Activated gamma-delta T cell treated with Interleukin-2 at 50 U/mL for 16 hours (primary cell): ENCODE data around the gene CDR2L.
A peak's percentile ranks its signal among the peaks of the same experiment; 100 is the strongest.
"Not testable (repeated sequence)": the region's sequence is repeated elsewhere in the genome, so short reads cannot be mapped to it uniquely, and the experiment has no call there.

Experiments used
- DNase-seq: peaks from one replicate; pipeline ENCODE4 v3.0.0-alpha.2; 2020

The CDR2L gene

GRCh38 chr17:74960570-74961342 is 26.7 kb upstream of the CDR2L start:
- DNase-seq, result peak; percentile 16

GRCh38 chr17:74961657-74962350 is 25.6 kb upstream of the CDR2L start:
- DNase-seq, result peak; percentile 88

- DNase-seq, result no peak
These were observed 24.6 kb upstream of the CDR2L start for GRCh38 chr17:74962622-74963394.

- no peak for DNase-seq
These were observed 23.8 kb upstream of the CDR2L start for GRCh38 chr17:74963656-74964055.

GRCh38 chr17:74964246-74964761 is 23.1 kb upstream of the CDR2L start:
- DNase-seq, result no peak

- DNase-seq, result no peak
These were observed 22.3 kb upstream of the CDR2L start for GRCh38 chr17:74964988-74965622.

GRCh38 chr17:74968361-74968780 is 19.1 kb upstream of the CDR2L start:
- no peak for DNase-seq

- DNase-seq, result not testable (repeated sequence)
These were observed 17.9 kb upstream of the CDR2L start for GRCh38 chr17:74969501-74969900.

GRCh38 chr17:74970395-74970794 is 17.0 kb upstream of the CDR2L start:
- no peak for DNase-seq

GRCh38 chr17:74971069-74971841 is 16.2 kb upstream of the CDR2L start:
- no peak for DNase-seq

- DNase-seq, result no peak
These were observed 15.7 kb upstream of the CDR2L start for GRCh38 chr17:74971842-74972106.

GRCh38 chr17:74972107-74972972 is 15.1 kb upstream of the CDR2L start, which contains the start of gene HID1:
HID1 (minus strand) TSS chr17:74972759; CDS start chr17:74972656, 103 bp downstream.
- DNase-seq, result peak; percentile 78

- no peak for DNase-seq
These were observed 14.5 kb upstream of the CDR2L start for GRCh38 chr17:74972973-74973328.

- no peak for DNase-seq
These were observed 11.5 kb upstream of the CDR2L start for GRCh38 chr17:74975943-74976342.

GRCh38 chr17:74977802-74978201 is 9.6 kb upstream of the CDR2L start:
- DNase-seq, result no peak

GRCh38 chr17:74978240-74978639 is 9.2 kb upstream of the CDR2L start:
- no peak for DNase-seq

- DNase-seq, result no peak
These were observed 7.9 kb upstream of the CDR2L start for GRCh38 chr17:74979408-74980146.

GRCh38 chr17:74981318-74981978 is 6.0 kb upstream of the CDR2L start:
- no peak for DNase-seq

- DNase-seq, result peak; percentile 77
These were observed 5.3 kb upstream of the CDR2L start for GRCh38 chr17:74981979-74982662.
